Endodermal cell (in vitro differentiated cells): ENCODE results near the gene MGAT4A. TPM values are rescaled to one million over a fixed set of nuclear protein-coding genes. Genes with fewer than 3 reads are reported as not detected.
A peak's percentile ranks its signal among the peaks of the same experiment; 100 is the strongest.

Experiments
- DNase-seq: peaks from one replicate; pipeline ENCODE4 v3.0.0-alpha.2; 2017
- H3K27ac ChIP-seq: 2 replicates; pipeline ENCODE4 v1.5.1; 2013; ENCODE audit warnings: mild to moderate bottlenecking, low read depth, low read length, moderate library complexity
- H3K27me3 ChIP-seq: 2 replicates; pipeline ENCODE4 v1.6.1; 2013; ENCODE audit warnings: mild to moderate bottlenecking, low read length, moderate library complexity; ENCODE audit not compliant: insufficient read depth, control insufficient read depth, poor library complexity, severe bottlenecking
- H3K36me3 ChIP-seq: 2 replicates; pipeline ENCODE4 v1.7.0; 2013; ENCODE audit warnings: mild to moderate bottlenecking, low read length, moderate library complexity; ENCODE audit not compliant: control insufficient read depth, insufficient read depth
- H3K4me1 ChIP-seq: one replicate; pipeline ENCODE4 v1.7.0; 2013; ENCODE audit warnings: low read length; ENCODE audit not compliant: control insufficient read depth, insufficient read depth
- H3K4me3 ChIP-seq: 2 replicates; pipeline ENCODE4 v1.5.1; 2013; ENCODE audit warnings: mild to moderate bottlenecking, low read length, moderate library complexity
- H3K9ac ChIP-seq: 2 replicates; pipeline ENCODE4 v1.6.1; 2013; ENCODE audit warnings: mild to moderate bottlenecking, low read length, moderate library complexity; ENCODE audit not compliant: poor library complexity, severe bottlenecking; ENCODE audit errors: extremely low read depth
- H3K9me3 ChIP-seq: 2 replicates; pipeline ENCODE4 v1.6.1; 2013; ENCODE audit warnings: mild to moderate bottlenecking, low read length, moderate library complexity; ENCODE audit not compliant: control insufficient read depth
- H3K27ac Mint-ChIP-seq: 2 replicates; pipeline ENCODE4 v1.8.0; 2020; ENCODE audit warnings: mixed read lengths
- H3K27me3 Mint-ChIP-seq: 2 replicates; pipeline ENCODE4 v1.8.0; 2021; ENCODE audit warnings: mild to moderate bottlenecking, mixed read lengths; ENCODE audit not compliant: insufficient read depth
- H3K36me3 Mint-ChIP-seq: 2 replicates; pipeline ENCODE4 v1.8.0; 2020; ENCODE audit warnings: low read depth, mixed read lengths
- H3K4me1 Mint-ChIP-seq: 2 replicates; pipeline ENCODE4 v1.8.0; 2020; ENCODE audit warnings: mixed read lengths
- H3K4me3 Mint-ChIP-seq: 2 replicates; pipeline ENCODE4 v1.8.0; 2020; ENCODE audit warnings: mild to moderate bottlenecking, moderate library complexity, mixed read lengths
- H3K9me3 Mint-ChIP-seq: 2 replicates; pipeline ENCODE4 v1.8.0; 2020; ENCODE audit warnings: mild to moderate bottlenecking, mixed read lengths
- WGBS, 2 experiments: methylation state at CpG; one replicate each; pipeline versions ENCODE4 v1.1.5 to v1.1.7; 2013; ENCODE audit warnings: missing lambda C conversion rate in 2 of 2, mixed read lengths in 1 of 2; ENCODE audit not compliant: insufficient coverage in 1 of 2, insufficient read length in 1 of 2; 5-methylcytosine and 5-hydroxymethylcytosine counted together
- total RNA-seq, 2 donors: library from RNA; stranded (reverse); fragmentation: NEBNext Ultra II Directional in 1 of 2; extraction: Animal tissue kit (Norgen Biotek cat#: 25700) in 1 of 2; gene quantifications; 2 replicates in 1 of 2; 3 replicates in 1 of 2; pipeline ENCODE4 v1.2.1, GENCODE V29; 2021
- TF ChIP-seq, protein P1 (sequence below): fragments of 200-600 bp; sonication (generic); conservative IDR thresholded peaks from 2 replicates; pipeline ENCODE4 v1.5.0; 2021; ENCODE audit warnings: antibody characterized with exemption, mild to moderate bottlenecking

Gene MGAT4A
- total RNA-seq, 2 donors from 2014 or later, result 8.2 to 11.1 TPM

DNA sequence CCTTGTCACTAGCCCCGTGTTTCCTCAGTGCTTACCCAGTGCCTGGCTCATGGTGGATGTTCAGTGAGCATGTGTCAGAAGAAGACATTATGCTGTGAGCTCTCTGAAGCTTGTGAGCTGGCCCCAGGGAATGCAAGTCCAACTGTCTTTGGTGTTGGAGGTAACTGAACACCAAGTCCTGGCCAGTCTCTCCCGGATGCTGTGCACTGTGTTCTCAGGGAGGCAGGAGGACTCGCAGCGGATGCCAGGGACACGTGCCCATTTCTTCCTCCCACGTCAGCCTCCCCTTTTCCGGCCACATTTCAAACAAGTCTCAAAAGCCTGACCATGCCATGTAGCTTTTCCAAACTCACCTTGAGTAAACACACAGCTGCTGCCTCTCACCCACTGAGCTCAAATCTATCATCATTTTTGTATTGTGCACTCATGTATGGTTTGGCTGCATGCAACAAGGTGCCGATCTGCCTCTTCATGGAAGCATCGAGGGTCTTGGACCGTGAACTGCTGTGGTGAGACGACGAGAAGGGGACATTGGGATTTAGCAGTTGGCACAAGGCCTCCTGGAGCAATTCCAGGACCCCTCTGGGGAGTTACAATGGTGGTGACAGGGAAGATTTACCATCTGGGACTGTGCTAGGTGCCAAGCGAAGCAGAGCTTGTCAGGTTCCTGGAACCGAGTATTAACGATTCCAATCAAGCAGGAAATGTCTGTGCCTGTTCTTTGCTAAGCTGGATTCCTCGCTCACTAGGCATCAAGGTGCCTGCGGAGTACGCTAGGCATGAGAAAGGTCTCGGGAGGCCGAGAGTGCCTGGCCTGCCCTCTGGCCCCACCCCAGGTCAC lies 44.4 kb upstream of the MGAT4A start:
- H3K27me3 Mint-ChIP-seq, result peaks cover 10% of the 10 kb centered on the region
- TF ChIP-seq, protein P1, sequence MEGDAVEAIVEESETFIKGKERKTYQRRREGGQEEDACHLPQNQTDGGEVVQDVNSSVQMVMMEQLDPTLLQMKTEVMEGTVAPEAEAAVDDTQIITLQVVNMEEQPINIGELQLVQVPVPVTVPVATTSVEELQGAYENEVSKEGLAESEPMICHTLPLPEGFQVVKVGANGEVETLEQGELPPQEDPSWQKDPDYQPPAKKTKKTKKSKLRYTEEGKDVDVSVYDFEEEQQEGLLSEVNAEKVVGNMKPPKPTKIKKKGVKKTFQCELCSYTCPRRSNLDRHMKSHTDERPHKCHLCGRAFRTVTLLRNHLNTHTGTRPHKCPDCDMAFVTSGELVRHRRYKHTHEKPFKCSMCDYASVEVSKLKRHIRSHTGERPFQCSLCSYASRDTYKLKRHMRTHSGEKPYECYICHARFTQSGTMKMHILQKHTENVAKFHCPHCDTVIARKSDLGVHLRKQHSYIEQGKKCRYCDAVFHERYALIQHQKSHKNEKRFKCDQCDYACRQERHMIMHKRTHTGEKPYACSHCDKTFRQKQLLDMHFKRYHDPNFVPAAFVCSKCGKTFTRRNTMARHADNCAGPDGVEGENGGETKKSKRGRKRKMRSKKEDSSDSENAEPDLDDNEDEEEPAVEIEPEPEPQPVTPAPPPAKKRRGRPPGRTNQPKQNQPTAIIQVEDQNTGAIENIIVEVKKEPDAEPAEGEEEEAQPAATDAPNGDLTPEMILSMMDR, result no peak
- WGBS, 2 experiments, result 90 to 94% methylated on average over 12 to 20 of the region's 20 CpGs
- H3K4me3 Mint-ChIP-seq, result no peak overlapping the region
- H3K4me3 ChIP-seq, result no peak overlapping the region
- H3K4me1 ChIP-seq, result no peaks in the 10 kb centered on the region
- no peak overlapping the region for H3K9ac ChIP-seq
- H3K36me3 Mint-ChIP-seq, result no peaks in the 10 kb centered on the region
- H3K9me3 Mint-ChIP-seq, result no peaks in the 10 kb centered on the region
- peaks cover 23% of the 10 kb centered on the region for H3K27me3 ChIP-seq
- H3K4me1 Mint-ChIP-seq, result peaks cover 4% of the 10 kb centered on the region
- H3K27ac ChIP-seq, result no peak overlapping the region
- DNase-seq, result no peak
- no peak overlapping the region for H3K27ac Mint-ChIP-seq
- H3K9me3 ChIP-seq, result no peaks in the 10 kb centered on the region
- H3K36me3 ChIP-seq, result no peaks in the 10 kb centered on the region

DNA sequence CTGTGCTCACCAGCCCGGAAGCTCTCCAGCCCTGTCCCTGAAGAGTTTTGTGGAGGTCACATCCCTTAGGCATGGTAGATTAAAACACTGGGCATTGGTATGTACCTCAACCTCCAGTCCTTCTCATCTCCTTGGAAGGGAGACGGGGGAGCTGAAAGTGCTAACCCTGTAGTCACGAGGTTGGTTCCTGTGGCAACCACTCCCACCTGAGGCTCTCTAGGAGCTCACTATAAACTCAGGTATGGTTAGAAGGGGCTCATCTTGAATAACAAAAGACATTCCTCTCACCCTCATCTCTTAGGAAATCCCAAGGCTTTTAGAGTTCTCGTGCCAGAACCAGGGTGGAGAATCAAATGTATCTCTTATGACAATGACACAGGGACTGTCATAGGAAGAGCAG lies 43.0 kb upstream of the MGAT4A start:
- no peaks in the 10 kb centered on the region for H3K36me3 Mint-ChIP-seq
- peaks cover 4% of the 10 kb centered on the region for H3K4me1 Mint-ChIP-seq
- TF ChIP-seq, protein P1, result no peak
- no peaks in the 10 kb centered on the region for H3K36me3 ChIP-seq
- no peaks in the 10 kb centered on the region for H3K4me1 ChIP-seq
- peak; percentile 54 for DNase-seq
- no peak overlapping the region for H3K4me3 Mint-ChIP-seq
- H3K27ac Mint-ChIP-seq, result no peak overlapping the region
- H3K9ac ChIP-seq, result no peak overlapping the region
- H3K4me3 ChIP-seq, result no peak overlapping the region
- H3K9me3 ChIP-seq, result no peaks in the 10 kb centered on the region
- WGBS, 2 experiments, result 86 to 100% methylated on average over 1 to 4 of the region's 4 CpGs
- no peaks in the 10 kb centered on the region for H3K9me3 Mint-ChIP-seq
- H3K27ac ChIP-seq, result no peak overlapping the region
- peaks cover 34% of the 10 kb centered on the region for H3K27me3 ChIP-seq
- peaks cover 18% of the 10 kb centered on the region for H3K27me3 Mint-ChIP-seq

DNA sequence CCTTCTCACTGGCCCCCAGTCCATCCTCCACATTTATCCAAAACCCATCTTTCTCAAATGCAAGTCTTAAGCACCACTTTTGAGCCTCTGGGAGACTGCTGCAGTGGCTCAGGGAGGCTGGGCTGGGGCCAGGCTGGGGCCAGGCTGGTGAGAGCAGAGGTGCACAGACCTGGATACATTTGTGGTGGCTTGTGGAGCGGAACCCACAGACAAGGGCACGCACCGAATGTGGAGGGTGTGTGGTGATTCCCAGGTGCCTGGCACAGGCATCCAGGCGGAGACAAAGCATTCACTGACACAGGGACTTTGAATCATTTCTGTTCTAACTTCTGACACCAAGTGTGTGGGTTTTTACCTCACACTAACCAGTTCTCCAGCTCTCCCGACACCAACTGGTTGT lies 42.2 kb upstream of the MGAT4A start:
- no peaks in the 10 kb centered on the region for H3K4me1 ChIP-seq
- no peak overlapping the region for H3K27ac ChIP-seq
- no peak overlapping the region for H3K4me3 ChIP-seq
- peaks cover 42% of the 10 kb centered on the region for H3K27me3 ChIP-seq
- peaks cover 4% of the 10 kb centered on the region for H3K4me1 Mint-ChIP-seq
- H3K27me3 Mint-ChIP-seq, result peaks cover 25% of the 10 kb centered on the region
- H3K36me3 ChIP-seq, result no peaks in the 10 kb centered on the region
- WGBS, 2 experiments, result 91 to 100% methylated on average over 5 of the region's 5 CpGs
- H3K36me3 Mint-ChIP-seq, result no peaks in the 10 kb centered on the region
- no peak overlapping the region for H3K4me3 Mint-ChIP-seq
- no peak overlapping the region for H3K9ac ChIP-seq
- no peaks in the 10 kb centered on the region for H3K9me3 Mint-ChIP-seq
- DNase-seq, result no peak
- no peak overlapping the region for H3K27ac Mint-ChIP-seq
- TF ChIP-seq, protein P1, result no peak
- H3K9me3 ChIP-seq, result no peaks in the 10 kb centered on the region
